Measurements from ENCODE around the gene CBFB.
"Not testable (repeated sequence)": the region's sequence is repeated elsewhere in the genome, so short reads cannot be mapped to it uniquely, and the experiment has no call there.

Gene CBFB

DNA sequence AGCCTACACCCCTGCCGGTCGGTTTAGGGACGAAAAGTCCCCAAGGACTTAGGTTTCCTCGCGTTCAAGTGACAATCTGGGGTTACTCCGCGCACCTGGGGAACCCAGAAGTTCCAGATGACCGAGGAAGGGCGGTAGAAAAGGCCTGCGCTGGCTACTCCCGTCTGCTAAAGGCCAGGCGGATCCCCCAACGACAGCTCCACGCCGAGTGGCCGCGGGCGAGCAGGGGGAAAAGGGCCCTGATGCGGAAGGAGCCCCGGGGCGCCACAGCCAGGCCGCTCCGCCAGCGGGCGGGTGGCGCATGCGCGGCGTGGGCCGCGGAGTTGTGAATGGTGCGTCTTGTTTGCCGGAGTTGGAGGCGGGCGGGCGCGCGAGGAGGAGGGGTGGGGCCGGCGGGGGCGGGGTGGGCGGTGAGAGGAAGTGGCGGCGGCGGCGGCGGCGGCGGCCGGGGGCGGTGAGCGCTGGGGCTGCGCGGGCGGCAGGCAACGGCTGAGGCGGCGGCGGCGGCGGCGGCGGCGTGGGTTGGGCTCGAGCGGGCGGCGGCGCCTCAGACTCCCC lies at the start of gene CBFB:
Gene CBFB (plus strand): TSS at position 454 of the 558 bp plus-strand sequence. CDS start 259 bp downstream, outside the sequence.
- DNase-seq (ENCODE audit: low read depth), result peak; percentile 45

DNA sequence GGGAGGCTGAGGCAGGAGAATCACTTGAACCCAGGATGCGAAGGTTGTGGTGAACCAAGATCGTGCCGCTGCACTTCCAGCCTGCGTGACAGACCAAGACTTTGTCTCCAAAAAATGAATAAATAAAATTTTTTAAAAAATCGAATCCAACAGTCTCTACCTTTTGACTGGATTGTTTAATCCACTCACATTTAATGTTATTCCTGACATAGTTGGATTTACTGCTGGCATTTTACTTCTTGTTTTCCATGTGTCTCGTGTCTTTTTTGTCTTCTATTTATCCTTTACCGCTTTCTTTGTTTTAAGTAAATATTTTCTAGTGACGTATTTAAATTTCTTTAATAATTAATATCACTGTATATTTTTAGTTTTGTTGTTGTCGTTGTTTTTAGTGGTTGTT lies 45.9 kb upstream of the CBFB start:
- no peak for DNase-seq (ENCODE audit: low read depth)

DNA sequence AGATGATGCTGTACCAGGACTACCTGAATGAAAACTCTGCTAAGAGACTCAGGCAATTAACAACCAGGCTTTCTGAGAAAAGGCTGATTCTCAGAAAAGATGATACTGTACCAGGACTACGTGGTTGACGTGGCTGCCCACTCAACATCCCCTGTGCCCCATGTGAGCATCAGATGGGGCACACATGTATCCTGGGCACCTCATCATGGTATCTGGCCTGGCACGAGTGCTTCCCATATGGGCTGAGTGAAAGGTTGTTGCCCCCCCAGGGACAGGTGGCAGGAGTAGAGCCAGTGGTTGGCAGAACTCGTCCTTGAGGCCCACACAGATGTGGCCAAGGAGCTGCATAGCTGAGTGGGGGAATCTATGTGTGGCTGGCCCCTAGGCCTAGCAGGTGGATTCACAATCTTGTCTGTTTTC lies 44.0 kb upstream of the CBFB start:
- no peak for DNase-seq (ENCODE audit: low read depth)

DNA sequence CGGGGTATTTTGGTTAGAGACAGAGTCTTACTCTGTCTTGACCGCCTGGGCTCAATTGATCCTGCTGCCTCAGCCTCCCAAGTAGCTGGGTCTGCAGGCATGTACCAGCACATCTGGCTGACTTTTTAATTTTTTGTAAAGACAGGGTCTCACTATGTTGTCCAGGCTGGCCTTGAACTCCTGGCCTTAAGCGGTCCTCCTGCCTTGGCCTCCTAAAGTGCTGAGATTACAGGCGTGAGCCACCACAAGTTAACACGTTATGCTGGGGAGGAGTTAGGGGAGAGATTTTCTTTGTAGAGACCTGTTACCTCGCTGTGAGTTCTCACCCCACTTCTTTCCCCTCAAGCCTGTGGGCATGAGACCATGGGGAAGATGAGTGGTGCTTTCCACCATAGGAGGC lies 42.4 kb upstream of the CBFB start:
- no peak for DNase-seq (ENCODE audit: low read depth)

DNA sequence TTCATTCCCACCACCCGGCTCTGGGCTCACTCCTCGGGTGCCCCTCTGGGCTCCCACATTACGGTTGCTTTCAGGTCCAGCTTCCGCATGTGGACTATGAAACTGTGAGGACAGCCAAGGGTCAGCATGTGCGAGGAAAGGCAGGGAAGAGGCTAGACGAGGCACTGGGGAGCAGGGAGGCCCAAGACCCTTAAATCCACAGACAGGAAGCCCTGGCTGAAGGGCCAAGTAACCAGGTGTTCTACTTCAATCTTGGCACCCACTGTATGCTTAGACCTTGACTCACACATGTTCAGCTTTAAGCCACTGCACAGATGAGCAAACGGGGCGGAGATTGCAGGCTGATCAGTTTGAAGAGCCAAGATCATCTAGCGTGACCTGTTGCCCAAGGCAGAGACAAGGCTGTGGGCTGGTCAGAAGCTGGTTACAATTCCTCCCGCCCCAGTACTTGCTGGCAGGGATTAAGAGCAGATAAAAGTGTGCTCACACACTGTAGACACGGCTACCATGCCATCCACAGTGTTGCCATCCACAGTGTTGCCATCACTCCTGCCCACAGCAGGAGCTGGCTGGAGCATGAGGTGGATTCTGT lies 40.7 kb upstream of the CBFB start, which contains the start of gene CES4A:
Gene CES4A (plus strand): TSS at position 393 of the 592 bp plus-strand sequence. CDS start 184 bp downstream, at position 577.
- DNase-seq (ENCODE audit: low read depth), result no peak

DNA sequence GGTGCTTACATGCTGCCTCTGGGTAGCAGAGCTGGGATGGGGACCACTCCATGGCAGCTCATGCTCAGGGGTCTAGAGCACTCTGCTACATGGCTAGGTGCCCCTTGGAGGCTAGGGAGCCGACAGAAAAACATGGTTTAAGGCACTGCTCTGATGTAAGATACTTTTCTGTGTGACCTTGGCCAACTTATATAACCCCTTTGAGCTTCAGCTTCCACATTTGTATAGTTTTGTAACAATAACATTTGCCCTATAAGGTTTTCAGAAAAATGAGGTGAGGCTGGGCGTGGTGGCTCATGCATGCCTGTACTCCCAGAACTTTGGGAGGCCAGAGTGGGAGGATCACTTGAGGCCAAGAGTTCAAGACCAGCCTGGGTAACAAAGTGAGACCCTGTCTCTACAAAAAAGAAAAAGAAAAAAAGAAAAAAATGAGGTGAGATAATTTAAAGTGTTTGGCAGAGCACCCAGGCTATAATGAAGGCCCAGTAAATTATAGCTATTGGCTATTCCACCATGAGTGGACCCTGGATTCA lies 37.3 kb upstream of the CBFB start:
- DNase-seq (ENCODE audit: low read depth), result no peak

DNA sequence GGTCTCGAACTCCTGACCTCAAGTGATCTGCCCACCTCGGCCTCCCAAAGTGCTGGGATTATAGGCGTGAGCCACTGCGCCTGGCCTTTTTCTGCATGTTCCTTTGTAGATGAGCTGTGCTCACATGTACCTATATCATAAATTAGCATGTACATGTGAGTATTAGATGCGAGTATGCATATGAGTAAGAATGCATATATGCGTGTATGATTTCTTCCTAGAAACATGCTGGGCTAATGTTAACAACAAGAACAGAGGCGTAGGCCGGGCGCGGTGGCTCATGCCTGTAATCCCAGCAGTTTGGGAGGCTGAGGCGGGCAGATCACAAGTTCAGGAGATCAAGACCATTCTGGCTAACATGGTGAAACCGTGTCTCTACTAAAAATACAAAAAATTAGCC lies 35.4 kb upstream of the CBFB start:
- not testable (repeated sequence) for DNase-seq (ENCODE audit: low read depth)

DNA sequence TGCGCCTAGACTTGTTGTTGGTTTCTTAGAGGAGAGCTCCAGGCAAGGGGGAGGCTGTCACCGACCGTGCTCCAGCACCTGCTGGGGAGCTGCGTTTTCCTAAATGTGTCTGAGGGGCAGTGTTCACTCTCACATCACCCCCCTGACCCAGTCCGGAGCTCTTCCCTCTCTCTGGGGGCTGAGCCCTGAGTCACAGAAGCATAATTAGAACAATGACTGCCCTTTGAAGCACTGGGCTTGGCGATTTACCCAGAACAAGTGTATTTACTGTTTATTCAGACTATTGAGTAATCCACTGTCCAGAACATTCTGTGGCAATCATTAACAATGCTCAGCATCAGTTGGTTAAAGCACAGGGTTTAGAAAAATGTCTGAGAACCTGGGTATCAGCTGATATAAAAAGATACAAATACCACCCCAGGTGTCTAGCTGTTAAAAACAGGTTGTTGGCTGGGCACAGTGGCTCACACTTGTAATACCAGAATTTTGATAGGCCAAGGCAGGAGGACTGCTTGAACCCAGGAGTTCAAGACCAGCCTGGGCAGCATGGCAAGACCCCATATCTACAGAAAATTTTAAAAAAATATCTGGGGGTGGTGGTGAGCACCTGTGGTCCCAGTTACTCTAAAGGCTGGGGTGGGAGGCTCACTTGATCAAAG lies 32.5 kb upstream of the CBFB start:
- peak; percentile 56 for DNase-seq (ENCODE audit: low read depth)

DNA sequence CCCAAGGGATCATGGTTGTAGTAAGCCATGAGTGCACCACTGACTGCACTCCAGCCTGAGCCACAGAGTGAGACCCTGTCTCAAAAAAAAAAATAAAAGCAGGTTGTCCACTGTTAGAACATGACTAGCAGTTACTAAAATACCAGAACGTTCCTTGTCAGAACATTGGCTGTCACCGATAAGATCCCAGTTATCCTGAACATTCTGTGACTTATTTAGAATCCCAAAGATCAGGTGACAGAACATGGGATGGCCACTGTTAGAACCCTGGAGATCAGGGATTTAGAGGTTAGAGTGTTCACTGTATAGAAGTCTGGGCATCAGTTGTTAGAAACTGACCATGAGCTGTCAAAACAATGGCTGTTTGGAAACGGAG lies 32.0 kb upstream of the CBFB start:
- no peak for DNase-seq (ENCODE audit: low read depth)

DNA sequence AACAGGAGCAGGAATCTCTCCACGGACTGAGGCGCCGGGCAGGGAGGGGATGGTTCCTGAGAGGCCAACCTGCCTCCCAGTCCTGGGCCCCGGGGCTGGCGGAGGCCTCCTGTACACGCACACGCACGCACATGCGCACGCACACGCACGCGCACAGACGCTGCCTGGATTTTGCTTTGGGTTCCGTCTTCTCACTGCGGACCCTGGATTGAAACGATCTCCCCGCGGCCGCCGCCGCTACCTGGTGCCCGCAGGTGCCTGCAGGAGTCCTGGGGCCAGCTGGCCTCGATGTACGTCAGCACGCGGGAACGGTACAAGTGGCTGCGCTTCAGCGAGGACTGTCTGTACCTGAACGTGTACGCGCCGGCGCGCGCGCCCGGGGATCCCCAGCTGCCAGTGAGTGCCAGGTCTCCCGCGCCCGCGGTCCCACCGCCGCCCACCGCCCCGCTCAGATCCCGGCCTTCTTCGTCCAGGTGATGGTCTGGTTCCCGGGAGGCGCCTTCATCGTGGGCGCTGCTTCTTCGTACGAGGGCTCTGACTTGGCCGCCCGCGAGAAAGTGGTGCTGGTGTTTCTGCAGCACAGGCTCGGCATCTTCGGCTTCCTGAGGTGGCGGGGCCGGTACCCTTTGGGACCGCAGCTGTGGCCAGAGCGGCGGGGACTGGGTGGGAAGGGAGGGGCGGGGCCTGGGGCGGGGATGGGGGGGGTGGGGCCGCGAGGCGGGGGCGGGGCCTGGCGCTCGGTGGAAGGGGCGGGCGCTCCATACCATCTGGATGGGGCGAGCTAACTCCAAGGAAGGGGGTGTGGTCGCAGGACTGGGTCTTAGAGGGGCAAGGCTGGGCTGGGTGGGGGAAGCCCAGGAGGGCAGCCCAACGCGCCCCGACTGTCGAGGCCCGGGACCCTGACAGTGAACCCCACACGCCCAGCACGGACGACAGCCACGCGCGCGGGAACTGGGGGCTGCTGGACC lies 28.3 kb upstream of the CBFB start:
- DNase-seq (ENCODE audit: low read depth), result no peak

DNA sequence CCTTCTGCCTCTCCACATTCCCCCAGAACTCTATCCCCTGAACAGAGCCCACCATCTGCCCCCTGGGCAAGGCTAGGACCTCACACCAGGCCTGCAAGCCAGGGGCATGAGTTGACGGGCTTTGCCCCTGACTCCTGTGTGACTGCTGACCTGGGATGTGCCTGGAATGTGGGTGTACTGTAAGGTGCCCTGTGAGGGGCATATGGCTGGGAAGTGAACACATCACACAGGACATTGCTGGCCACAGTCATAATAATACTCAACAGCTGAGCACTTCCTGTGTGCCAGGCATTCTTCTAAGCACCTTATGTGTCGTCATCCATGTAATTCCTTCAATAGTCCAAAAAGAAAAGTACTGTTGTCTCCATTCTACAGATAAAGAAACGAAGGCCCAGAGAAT lies 27.2 kb upstream of the CBFB start:
- no peak for DNase-seq (ENCODE audit: low read depth)

DNA sequence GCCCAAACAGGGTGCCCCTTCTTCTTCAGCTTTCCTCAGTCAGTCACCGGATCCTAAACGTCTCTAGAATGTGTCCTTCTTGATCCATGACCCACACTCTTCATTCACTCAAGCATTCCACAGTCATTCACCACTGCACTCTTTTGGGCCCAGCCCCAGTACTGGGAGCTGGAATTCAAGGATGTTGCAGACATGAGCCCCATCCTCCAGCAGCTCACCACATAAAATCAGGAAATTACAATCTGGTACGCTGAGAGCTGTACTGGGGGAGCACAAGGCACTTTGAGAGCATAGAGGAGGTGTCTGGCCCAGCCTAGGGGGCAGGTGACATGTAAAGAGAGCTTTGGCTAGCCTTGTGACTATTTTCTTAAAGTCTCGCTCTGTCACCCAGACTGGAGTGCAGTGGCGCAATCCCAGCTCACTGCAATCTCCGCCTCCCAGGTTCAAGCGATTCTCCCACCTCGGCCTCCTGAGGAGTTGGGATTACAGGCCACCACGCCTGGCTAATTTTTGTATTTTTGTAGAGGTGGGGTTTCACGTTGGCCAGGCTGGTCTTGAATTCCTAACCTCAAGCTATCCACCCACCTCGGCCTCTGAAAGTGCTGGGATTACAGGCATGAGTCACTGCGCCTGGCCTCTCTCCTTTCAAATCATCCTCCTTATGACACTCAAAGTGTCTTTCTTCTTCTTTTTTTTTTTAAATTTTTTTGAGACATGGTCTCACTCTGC lies 21.9 kb upstream of the CBFB start:
- DNase-seq (ENCODE audit: low read depth), result no peak

DNA sequence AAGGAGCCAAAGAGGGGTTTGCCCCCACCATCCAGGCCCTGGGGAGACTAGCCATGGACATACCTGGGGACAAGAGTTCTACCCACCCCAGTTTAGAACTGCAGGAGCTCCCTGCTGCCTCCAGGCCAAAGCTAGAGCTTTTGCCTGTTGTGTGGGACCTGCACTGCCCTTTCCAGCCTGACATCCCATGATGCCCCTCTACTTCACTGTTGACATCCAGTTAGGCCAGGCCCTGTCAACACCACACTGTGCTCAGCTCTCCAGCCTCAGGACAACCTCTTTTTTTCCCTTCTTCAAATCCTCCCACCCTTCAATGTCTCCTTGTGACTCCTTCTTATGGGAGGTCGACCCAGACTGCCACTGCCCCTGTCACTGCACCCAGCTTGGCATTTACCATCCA lies 19.8 kb upstream of the CBFB start:
- no peak for DNase-seq (ENCODE audit: low read depth)

DNA sequence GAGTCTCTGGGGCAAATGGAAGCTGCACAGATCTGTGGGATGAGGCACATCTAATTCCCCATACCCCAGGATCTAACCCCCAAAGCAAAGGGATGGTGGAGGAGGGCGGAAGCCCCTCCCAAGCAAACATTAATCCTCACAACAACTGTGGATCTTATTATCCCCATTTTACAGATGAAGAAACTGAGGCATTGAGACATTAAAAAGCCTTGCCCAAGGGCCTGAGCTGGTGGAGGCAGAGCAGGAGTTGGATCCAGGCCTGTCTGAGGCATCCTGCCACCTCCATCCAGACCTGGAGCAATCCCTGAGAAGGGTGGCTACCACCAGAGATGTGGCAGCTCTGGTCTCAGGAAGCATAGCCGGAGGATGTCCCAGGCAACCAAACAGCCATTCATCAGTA lies 17.7 kb upstream of the CBFB start:
- DNase-seq (ENCODE audit: low read depth), result no peak

DNA sequence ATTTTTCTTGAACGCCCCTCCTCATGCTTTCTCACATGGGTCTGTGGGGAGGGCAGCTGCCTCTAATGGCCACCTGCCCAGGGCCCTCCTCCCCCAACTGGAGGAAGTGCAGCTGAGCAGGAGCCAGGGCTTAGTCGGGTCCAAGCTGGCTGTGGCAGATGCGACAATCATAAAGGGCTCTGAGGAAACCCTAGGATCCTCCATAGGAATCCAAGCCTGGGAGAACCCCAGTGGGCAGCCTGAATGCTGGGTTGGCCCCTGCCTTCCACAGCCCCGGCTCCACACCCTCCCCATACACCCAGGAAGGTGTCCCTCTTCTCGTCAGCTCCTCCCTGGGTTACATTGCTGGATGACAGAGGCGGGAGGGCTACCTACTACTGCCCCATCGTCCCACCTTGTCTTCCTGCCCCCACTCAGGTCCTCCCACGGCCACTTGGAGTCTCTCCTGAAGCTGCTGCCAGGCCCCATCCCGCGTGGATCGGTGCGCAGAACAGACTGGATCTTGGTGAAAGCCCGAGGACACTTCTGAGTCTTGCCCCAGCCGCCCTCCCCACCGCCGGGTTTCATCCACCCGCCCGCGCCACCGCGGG lies 15.6 kb upstream of the CBFB start:
- DNase-seq (ENCODE audit: low read depth), result no peak

DNA sequence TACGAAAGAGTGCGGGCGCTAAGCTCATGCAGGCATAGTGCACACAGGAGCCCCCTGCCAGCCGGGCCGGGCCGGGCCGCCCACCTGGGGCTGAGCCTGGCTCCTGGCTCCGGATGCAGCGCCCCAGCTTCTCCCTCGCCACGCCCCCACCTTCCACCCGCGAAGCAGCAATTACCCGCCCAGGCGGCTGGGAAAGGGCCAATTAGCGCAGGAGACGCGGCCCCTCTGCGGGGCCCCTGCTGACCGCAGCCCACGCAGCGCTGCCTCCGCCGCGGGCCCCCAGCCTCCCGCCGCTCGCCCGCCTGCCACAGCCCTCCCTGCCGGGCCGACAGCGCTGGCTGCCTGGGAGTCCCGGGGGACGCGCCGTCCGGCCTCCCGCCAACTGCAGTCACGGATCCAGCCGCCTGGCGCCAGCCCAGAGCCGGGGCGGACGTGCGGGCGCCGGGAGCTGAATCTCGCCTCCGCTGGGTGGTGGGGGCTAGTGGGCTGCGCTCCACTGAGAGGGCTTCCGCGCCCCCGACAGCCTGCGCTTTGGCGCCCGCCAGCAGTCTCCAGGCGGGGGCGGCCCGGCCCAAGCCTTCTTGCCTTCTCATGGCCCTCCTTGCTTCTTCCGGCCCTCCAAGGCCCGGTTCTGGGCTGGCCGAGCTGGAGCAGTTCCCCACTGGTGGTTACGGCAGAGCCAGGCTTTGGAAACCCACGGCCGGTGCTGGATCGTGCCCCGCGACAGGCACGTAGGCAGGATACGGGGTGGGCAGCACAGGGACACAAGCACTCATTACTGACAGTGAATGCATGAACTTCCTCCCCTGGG lies 14.9 kb upstream of the CBFB start:
- DNase-seq (ENCODE audit: low read depth), result no peak

DNA sequence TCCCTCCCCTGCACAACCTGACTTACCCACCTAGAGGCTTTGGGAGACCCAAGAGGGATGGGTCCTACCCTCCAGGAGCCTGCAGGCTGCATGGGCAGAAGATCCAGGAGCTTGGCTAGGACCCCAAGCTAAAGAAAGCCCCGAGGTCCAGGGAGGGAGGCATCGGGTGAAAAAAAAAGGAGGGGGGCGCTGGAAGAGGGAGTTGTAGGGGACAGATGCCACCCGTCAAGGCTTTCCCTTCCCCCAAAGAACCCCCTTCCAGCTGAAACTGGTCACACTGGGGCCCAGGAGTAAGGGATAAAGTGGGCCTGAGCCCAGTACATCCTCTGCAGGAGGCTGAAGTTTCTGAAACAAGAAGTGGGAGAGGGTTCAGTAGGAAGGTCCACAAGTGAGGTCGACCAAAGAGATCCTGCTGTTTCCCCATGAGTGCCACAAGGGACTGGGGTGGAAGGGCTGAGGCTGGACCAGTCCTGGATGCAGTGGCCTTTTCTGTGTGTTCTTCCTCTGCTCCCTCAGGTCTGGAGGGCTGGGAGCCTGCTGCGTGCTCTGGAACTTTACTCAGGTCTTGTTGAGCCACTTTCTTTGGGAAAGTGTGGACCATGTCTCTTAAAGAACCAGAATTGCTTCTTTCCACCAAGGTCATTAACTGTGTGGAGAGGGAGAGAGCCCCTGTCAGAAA lies 14.2 kb upstream of the CBFB start:
- DNase-seq (ENCODE audit: low read depth), result no peak

DNA sequence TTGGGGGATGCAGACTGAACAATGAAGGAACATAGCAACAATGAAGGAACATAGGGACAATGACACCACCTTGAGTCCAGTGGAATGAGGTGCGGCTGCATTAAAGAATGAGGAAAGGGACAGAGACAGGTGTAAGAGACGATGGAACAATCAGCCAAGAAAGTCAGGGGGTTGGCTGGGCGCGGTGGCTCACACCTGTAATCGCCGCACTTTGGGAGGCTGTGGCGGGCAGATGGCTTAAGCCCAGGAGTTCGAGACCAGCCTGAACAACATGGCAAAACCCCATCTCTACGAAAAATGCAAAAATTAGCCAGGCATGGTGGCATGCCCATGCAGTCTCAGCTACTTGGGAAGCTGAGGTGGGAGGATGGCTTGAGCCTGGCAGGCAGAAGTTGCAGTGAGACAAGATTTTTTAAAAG lies 13.6 kb upstream of the CBFB start:
- no peak for DNase-seq (ENCODE audit: low read depth)

DNA sequence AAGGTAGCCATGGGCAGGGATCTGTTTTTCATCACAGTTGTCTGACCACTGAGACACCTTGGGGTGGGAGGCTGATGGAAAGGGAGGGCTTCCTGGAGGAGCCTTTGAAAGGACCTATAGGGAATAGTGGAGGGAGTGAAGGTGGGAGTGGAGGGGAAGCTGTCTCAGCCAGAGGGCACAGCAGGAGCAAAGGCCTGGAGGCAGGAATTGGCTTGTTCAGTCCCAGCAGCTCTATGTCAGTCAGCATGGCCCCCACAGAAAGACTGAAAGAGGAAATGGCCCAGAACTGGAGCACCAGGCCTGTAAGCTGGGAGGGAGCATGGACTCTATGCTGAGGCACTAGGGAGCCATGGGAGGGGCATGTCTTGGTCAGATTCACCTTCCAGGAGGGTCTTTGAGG lies 12.8 kb upstream of the CBFB start:
- DNase-seq (ENCODE audit: low read depth), result no peak

Measured in GM04503 (cell line).